Upper lobe of left lung (tissue), 6 donors: ENCODE results near the gene GLOD4. TPM values are rescaled to one million over a fixed set of nuclear protein-coding genes. Genes with fewer than 3 reads are reported as not detected.

Source experiments
- ATAC-seq, 2 donors: fragments of 200-7000 bp; cut with Tn5 transposase; one replicate each; pipeline ENCODE4 v1.9.1; 2022; ENCODE audit warnings: mild to moderate bottlenecking in 2 of 2, moderate library complexity in 2 of 2; ENCODE audit not compliant: low FRiP score in 2 of 2
- DNase-seq, 2 donors: peaks; one replicate each; pipeline ENCODE4 v3.0.0-alpha.2; 2019 to 2020
- H3K27ac ChIP-seq, 4 donors: fragments of 200-600 bp; sonication (generic); one replicate each; pipeline ENCODE4 v1.5.1; 2016 to 2019
- H3K27me3 ChIP-seq, 4 donors: fragments of 200-600 bp; sonication (generic); one replicate each; pipeline ENCODE4 v1.5.1; 2017 to 2019
- H3K36me3 ChIP-seq, 4 donors: fragments of 200-600 bp; sonication (generic); one replicate each; pipeline ENCODE4 v1.5.1; 2016 to 2019
- H3K4me1 ChIP-seq, 4 donors: fragments of 200-600 bp; sonication (generic); one replicate each; pipeline ENCODE4 v1.5.1; 2018 to 2019
- H3K4me3 ChIP-seq, 4 donors: fragments of 200-600 bp; sonication (generic); one replicate each; pipeline ENCODE4 v1.5.1; 2017 to 2019; ENCODE audit warnings: mild to moderate bottlenecking in 2 of 4, moderate library complexity in 1 of 4
- H3K9me3 ChIP-seq, 4 donors: fragments of 200-600 bp; sonication (generic); one replicate each; pipeline ENCODE4 v1.5.1; 2018 to 2019
- CTCF ChIP-seq, 6 experiments: fragments of 450-650 bp in 4 of 6; fragments of 200-600 bp in 2 of 6; sonication (generic) in 2 of 6; IDR thresholded peaks; one replicate each; pipeline ENCODE4 v1.5.1; 2016 to 2019; ENCODE audit warnings: antibody characterized with exemption in 6 of 6
- EP300 ChIP-seq, 4 donors: sonication (generic); formaldehyde crosslinking; IDR thresholded peaks; one replicate each; pipeline ENCODE4 v1.5.1; 2017; ENCODE audit warnings: antibody characterized with exemption in 4 of 4, control low read depth in 2 of 4
- POLR2A ChIP-seq, 4 donors: fragments of 450-650 bp; IDR thresholded peaks; one replicate each; pipeline ENCODE4 v1.5.1; 2016 to 2017; ENCODE audit warnings: antibody characterized with exemption in 4 of 4, mild to moderate bottlenecking in 2 of 4
- POLR2AphosphoS5 ChIP-seq, 2 donors: sonication (generic); formaldehyde crosslinking; IDR thresholded peaks; one replicate each; pipeline ENCODE4 v1.5.1; 2017; ENCODE audit warnings: antibody characterized with exemption in 2 of 2
- WGBS, 2 donors: methylation state at CpG; one replicate each; pipeline ENCODE4 v1.1.5; 2017 to 2018; 5-methylcytosine and 5-hydroxymethylcytosine counted together
- total RNA-seq, 6 donors: library from RNA; depleted of rRNA in 4 of 6; stranded (reverse); fragments of >200 nt in 4 of 6; gene quantifications; one replicate each; pipeline versions ENCODE4 v1.1.0 to v1.2.1, GENCODE V29; 2016 to 2021
- donor health status: DM: no; HTN: no; CAD: no; lungs with moderate emphysema.
- donor health status: DM: no; HTN: yes; CAD: no; lungs with severe emphysema.

GLOD4 gene
- total RNA-seq, 6 donors from 2014 or later = 41.0 to 92.2 (median 51.8) TPM

GRCh38 chr17:778096-778495, 4.0 kb downstream of the GLOD4 start:
- ATAC-seq (no peak), DNase-seq (no peak)
- H3K27me3 ChIP-seq = no peaks in the 10 kb centered on the region
- H3K27ac ChIP-seq = no peak overlapping the region
- no peak overlapping the region for H3K4me3 ChIP-seq
- H3K4me1 ChIP-seq = peaks cover 10 to 15% (median 14%) of the 10 kb centered on the region in 4 donors
- H3K9me3 ChIP-seq = no peaks in the 10 kb centered on the region
- H3K36me3 ChIP-seq = peaks cover 12 to 59% (median 42%) of the 10 kb centered on the region in 4 donors
- TF ChIP-seq CTCF (IDR thresholded peaks at IDR 0.05) = no peak
- TF ChIP-seq POLR2A (IDR thresholded peaks at IDR 0.05) = no peak
- no peak for TF ChIP-seq EP300 (IDR thresholded peaks at IDR 0.05)
- no peak for TF ChIP-seq POLR2AphosphoS5 (IDR thresholded peaks at IDR 0.05)
- 96 to 97% methylated on average over 11 of the region's 11 CpGs for WGBS, 2 donors

- H3K27me3 ChIP-seq = no peaks in the 10 kb centered on the region
- peaks cover 23 to 87% (median 70%) of the 10 kb centered on the region in 4 donors for H3K36me3 ChIP-seq
- H3K4me1 ChIP-seq = no peaks in the 10 kb centered on the region
- no peak for ATAC-seq
- 91 to 97% methylated on average over 5 of the region's 5 CpGs for WGBS, 2 donors
- no peak for DNase-seq
- no peak overlapping the region for H3K4me3 ChIP-seq
- TF ChIP-seq POLR2AphosphoS5 (IDR thresholded peaks at IDR 0.05) = no peak
- TF ChIP-seq CTCF (IDR thresholded peaks at IDR 0.05) = no peak
- no peak for TF ChIP-seq POLR2A (IDR thresholded peaks at IDR 0.05)
- no peak for TF ChIP-seq EP300 (IDR thresholded peaks at IDR 0.05)
- no peak overlapping the region for H3K27ac ChIP-seq
- no peaks in the 10 kb centered on the region for H3K9me3 ChIP-seq
These were observed 7.8 kb downstream of the GLOD4 start for GRCh38 chr17:774313-774584.

- H3K4me1 ChIP-seq = no peaks in the 10 kb centered on the region
- no peak overlapping the region for H3K4me3 ChIP-seq
- no peaks in the 10 kb centered on the region for H3K9me3 ChIP-seq
- DNase-seq = no peak
- TF ChIP-seq EP300 (IDR thresholded peaks at IDR 0.05) (no peak), POLR2A (IDR thresholded peaks at IDR 0.05) (no peak), CTCF (IDR thresholded peaks at IDR 0.05) (no peak), POLR2AphosphoS5 (IDR thresholded peaks at IDR 0.05) (no peak)
- WGBS, 2 donors = 77 to 85% methylated on average over 14 of the region's 14 CpGs
- H3K27me3 ChIP-seq = no peaks in the 10 kb centered on the region
- ATAC-seq = no peak
- peaks cover 27 to 92% (median 72%) of the 10 kb centered on the region in 4 donors for H3K36me3 ChIP-seq
- no peak overlapping the region for H3K27ac ChIP-seq
These were observed 8.4 kb downstream of the GLOD4 start for GRCh38 chr17:773467-774312.

GRCh38 chr17:773016-773415, 9.1 kb downstream of the GLOD4 start:
- no peak overlapping the region for H3K4me3 ChIP-seq
- no peak overlapping the region for H3K27ac ChIP-seq
- H3K9me3 ChIP-seq = no peaks in the 10 kb centered on the region
- H3K27me3 ChIP-seq = no peaks in the 10 kb centered on the region
- peaks cover 23 to 87% (median 69%) of the 10 kb centered on the region in 4 donors for H3K36me3 ChIP-seq
- DNase-seq (no peak), ATAC-seq (no peak)
- TF ChIP-seq CTCF (IDR thresholded peaks at IDR 0.05) (no peak), POLR2A (IDR thresholded peaks at IDR 0.05) (no peak), EP300 (IDR thresholded peaks at IDR 0.05) (no peak), POLR2AphosphoS5 (IDR thresholded peaks at IDR 0.05) (no peak)
- no peaks in the 10 kb centered on the region for H3K4me1 ChIP-seq
- WGBS, 2 donors = 83 to 88% methylated on average over 5 of the region's 5 CpGs

GRCh38 chr17:767076-767475, 15.0 kb downstream of the GLOD4 start:
- 63 to 68% methylated on average over 3 of the region's 3 CpGs for WGBS, 2 donors
- H3K9me3 ChIP-seq = no peaks in the 10 kb centered on the region
- peak overlapping the region in 3 of 4 donors; percentile 8 to 44 (median 23) for H3K27ac ChIP-seq
- H3K27me3 ChIP-seq = no peaks in the 10 kb centered on the region
- H3K36me3 ChIP-seq = peaks cover 19 to 84% (median 67%) of the 10 kb centered on the region in 4 donors
- no peaks in the 10 kb centered on the region for H3K4me1 ChIP-seq
- TF ChIP-seq CTCF (IDR thresholded peaks at IDR 0.05) = no peak
- no peak for TF ChIP-seq POLR2A (IDR thresholded peaks at IDR 0.05)
- no peak for TF ChIP-seq POLR2AphosphoS5 (IDR thresholded peaks at IDR 0.05)
- H3K4me3 ChIP-seq = no peak overlapping the region
- DNase-seq = no peak
- ATAC-seq = no peak
